OCI-M1 (cell line): Measurements from ENCODE around the gene PPID.

Experiments
- DNase-seq: peaks from one replicate; lab custom pipeline; 2025; lab: John Stamatoyannopoulos, UW

The PPID gene

GRCh38 chr4:158666892-158667291 lies 56.3 kb downstream of the PPID start:
- DNase-seq: no peak

- DNase-seq: no peak
Measured at GRCh38 chr4:158664806-158665205, 58.4 kb downstream of the PPID start.

- peak; percentile 92 for DNase-seq
Measured at GRCh38 chr4:158663707-158664625, 59.2 kb downstream of the PPID start.

GRCh38 chr4:158663255-158663654 lies 59.9 kb downstream of the PPID start:
- peak; percentile 49 for DNase-seq
